Measurements from ENCODE around the gene METTL22. TPM values are rescaled to one million over a fixed set of nuclear protein-coding genes. Genes with fewer than 3 reads are reported as not detected.

The METTL22 gene
- total RNA-seq, 3 donors from 2014 or later: 24.1 to 41.0 (median 30.8) TPM

GRCh38 chr16:8669481-8669880 is 48.0 kb downstream of the METTL22 start:
- H3K4me1 ChIP-seq (ENCODE audit: low read depth): no peaks in the 10 kb centered on the region
- H3K36me3 ChIP-seq (ENCODE audit: low read depth): no peaks in the 10 kb centered on the region
- DNase-seq: no peak
- ATAC-seq: no peak
- no peak overlapping the region for H3K4me3 ChIP-seq
- no peak for TF ChIP-seq CTCF (IDR thresholded peaks at IDR 0.05)
- intact Hi-C loops (cut with DNase I, micrococcal nuclease): no loop called here
- H3K9me3 ChIP-seq: no peaks in the 10 kb centered on the region

GRCh38 chr16:8670014-8670560 is 48.6 kb downstream of the METTL22 start:
- TF ChIP-seq CTCF (IDR thresholded peaks at IDR 0.05): no peak
- no peaks in the 10 kb centered on the region for H3K9me3 ChIP-seq
- H3K36me3 ChIP-seq (ENCODE audit: low read depth): no peaks in the 10 kb centered on the region
- DNase-seq: no peak
- ATAC-seq: no peak
- H3K4me3 ChIP-seq: no peak overlapping the region
- intact Hi-C loops (cut with DNase I, micrococcal nuclease): loop anchor here in 1 of 2 donors (10.0 kb wide), 1 partner anchor 115 kb away; no protein-coding TSS in a partner anchor
- peaks cover 5% of the 10 kb centered on the region for H3K4me1 ChIP-seq (ENCODE audit: low read depth)

GRCh38 chr16:8673611-8674412 is 52.3 kb downstream of the METTL22 start:
- peak overlapping the region; percentile 22 for H3K4me3 ChIP-seq
- ATAC-seq (peak; percentile 64), DNase-seq (no peak)
- H3K36me3 ChIP-seq (ENCODE audit: low read depth): no peaks in the 10 kb centered on the region
- intact Hi-C loops (cut with DNase I, micrococcal nuclease): loop anchor here in 1 of 2 donors (10.0 kb wide), 1 partner anchor 111 kb away; no protein-coding TSS in a partner anchor
- TF ChIP-seq CTCF (IDR thresholded peaks at IDR 0.05): no peak
- H3K4me1 ChIP-seq (ENCODE audit: low read depth): peaks cover 6% of the 10 kb centered on the region
- no peaks in the 10 kb centered on the region for H3K9me3 ChIP-seq

GRCh38 chr16:8674413-8675022 is 53.0 kb downstream of the METTL22 start, which contains the start of gene ABAT:
TSS of gene ABAT (plus strand) at chr16:8674617. CDS start at chr16:8735740, 61,123 bp downstream.
- H3K4me3 ChIP-seq: peak within 1 kb of the TSS; percentile 22
- no peak for TF ChIP-seq CTCF (IDR thresholded peaks at IDR 0.05)
- H3K36me3 ChIP-seq (ENCODE audit: low read depth): no peaks in the 10 kb centered on the region
- DNase-seq: peak; percentile 91 to 96 (median 94)
- peak; percentile 100 for ATAC-seq
- intact Hi-C loops (cut with DNase I, micrococcal nuclease): loop anchor here in 1 of 2 donors (10.0 kb wide), 1 partner anchor 110 kb away; no protein-coding TSS in a partner anchor
- peaks cover 6% of the 10 kb centered on the region for H3K4me1 ChIP-seq (ENCODE audit: low read depth)
- H3K9me3 ChIP-seq: no peaks in the 10 kb centered on the region

- no peaks in the 10 kb centered on the region for H3K36me3 ChIP-seq (ENCODE audit: low read depth)
- no peak for ATAC-seq
- H3K9me3 ChIP-seq: no peaks in the 10 kb centered on the region
- H3K4me1 ChIP-seq (ENCODE audit: low read depth): peaks cover 6% of the 10 kb centered on the region
- intact Hi-C loops (cut with DNase I, micrococcal nuclease): loop anchor here in 1 of 2 donors (10.0 kb wide), 1 partner anchor 109 kb away; no protein-coding TSS in a partner anchor
- no peak for DNase-seq
- no peak for TF ChIP-seq CTCF (IDR thresholded peaks at IDR 0.05)
- H3K4me3 ChIP-seq: no peak overlapping the region
Observed at GRCh38 chr16:8675183-8676159, 54.0 kb downstream of the METTL22 start.
